Stimulated activated CD4-positive, alpha-beta T cell treated with anti-CD3 and anti-CD28 coated beads, Interleukin-4, amount 100 ng/mL, for 24 hours (primary cell): ENCODE data around the gene INSRR.

ENCODE experiments used
- DNase-seq: peaks from one replicate; pipeline ENCODE4 v3.0.0-alpha.2; 2020

The INSRR gene

DNA sequence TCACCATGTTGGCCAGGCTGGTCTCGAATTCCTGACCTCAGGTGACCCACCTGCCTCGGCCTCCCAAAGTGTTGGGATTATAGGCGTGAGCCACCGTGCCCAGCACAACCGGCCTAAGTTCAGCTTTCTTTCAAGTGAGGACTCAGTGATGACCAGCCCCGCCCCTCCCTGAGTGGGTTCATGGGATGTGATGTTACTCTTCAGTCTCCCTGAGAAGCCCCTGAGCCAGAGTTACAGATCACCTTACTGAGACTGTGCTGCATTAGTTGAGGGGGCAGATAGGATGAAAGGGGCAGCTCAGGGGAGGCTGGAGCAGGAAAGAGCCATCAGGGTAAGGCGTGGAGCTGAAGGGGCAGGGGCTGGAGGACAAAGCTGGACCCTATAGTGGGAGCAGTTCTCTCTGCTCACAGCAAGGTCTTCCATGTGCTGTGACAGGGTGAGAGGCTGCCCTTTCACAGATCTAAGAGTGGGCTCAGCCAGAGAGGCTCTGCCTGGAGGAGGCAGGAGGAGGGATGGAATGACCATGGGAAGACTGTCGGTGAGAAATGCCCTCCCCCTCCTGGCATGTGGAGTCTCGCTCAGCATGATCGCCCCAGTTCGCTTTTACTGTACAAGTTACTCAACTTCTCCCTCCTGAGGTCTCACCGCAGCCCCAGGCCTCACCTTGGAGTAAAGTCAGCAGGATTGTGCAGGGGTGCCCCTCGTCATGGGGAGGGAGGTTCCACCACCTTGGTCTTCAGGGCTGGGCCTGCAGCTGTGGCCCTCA, 55.6 kb downstream of the INSRR start:
- DNase-seq, result no peak

DNA sequence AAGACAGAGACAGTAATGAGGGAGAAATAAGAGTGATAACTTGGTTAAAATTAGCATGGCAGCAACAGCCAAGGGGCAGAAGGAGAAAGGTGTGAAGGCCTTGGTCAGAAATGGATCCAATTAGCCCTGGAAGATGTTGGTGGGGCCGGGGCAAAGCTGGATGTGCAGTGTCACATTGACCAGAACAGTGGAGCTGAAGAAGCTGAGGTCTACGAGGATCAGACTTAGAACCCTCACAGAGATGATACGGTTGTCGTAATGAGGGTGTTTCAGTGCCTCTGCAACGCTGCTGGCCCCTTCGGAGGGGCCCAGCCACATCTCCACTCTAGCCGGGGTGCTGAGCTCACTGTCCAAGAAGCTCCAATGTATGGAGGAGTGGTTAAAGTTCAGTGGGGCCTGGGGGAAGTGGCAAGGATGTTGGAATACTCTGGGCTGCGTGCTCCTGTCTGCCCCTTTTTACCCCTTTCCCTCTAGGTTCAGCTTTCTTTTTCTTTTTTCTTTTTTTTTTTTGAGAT, 56.4 kb downstream of the INSRR start:
- DNase-seq, result no peak

DNA sequence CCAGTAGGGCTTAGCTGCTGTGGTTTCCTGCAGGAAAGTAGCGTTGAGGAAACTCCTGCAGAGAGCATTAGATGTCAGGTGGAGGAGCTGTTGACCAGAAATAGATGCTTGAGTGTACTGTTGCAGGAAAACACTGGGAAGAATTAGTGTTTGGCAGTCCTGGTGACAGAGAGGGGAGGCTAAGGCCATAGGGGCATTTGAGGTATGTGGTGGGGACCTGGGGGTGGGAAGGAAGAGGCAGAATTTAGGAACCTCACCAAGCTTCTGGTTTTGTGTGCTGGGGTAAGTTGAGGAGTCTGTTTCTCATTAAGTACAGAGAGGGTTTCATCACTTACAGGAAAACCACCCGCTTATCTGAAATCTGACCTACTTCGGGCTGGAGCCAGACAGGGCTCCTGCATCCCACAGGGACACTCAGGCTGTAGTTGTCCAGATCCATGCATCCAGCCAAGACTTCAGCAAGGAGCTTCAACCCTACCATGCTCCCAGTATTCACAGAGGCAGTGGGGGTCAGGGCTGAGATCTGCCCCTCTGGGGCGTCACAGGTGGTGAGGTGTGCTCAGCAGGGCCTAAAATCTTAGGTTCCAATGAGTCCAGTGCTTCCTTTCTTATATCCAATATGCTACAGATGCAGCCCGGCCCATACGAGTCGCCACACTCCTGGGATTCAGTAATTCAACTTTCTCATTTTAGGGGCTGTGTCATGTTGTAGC, 57.4 kb downstream of the INSRR start:
- no peak for DNase-seq

DNA sequence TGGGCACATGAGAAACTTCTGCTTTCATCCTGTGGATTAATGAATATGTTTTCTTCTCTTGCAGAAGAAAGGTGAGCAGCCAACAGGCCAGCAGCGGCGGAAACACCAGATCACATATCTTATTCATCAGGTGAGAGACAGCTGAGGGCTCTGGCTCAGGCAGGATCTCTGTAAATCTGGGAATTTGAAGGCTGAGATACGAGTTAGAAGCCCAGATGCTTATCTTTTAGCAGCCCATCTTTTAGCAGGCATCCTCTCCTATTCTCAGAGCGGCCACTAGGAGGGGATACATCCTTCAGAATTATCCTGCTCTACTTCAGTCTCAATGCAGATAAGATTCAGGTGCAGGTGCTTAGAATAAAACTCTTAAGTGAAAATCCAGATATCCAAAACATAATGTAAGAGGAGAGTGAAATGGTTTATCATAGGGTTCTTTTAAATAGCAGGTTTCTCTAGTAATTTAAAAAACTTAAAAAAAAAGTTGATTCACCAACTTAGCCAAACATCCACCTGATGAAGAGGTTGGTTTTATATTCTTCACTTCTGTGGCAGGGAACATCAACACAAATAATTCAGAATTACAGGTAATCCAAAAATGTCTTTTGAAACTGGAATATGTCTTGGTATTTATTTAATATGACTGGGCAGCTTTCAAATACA, 61.6 kb downstream of the INSRR start:
- peak; percentile 66 for DNase-seq

DNA sequence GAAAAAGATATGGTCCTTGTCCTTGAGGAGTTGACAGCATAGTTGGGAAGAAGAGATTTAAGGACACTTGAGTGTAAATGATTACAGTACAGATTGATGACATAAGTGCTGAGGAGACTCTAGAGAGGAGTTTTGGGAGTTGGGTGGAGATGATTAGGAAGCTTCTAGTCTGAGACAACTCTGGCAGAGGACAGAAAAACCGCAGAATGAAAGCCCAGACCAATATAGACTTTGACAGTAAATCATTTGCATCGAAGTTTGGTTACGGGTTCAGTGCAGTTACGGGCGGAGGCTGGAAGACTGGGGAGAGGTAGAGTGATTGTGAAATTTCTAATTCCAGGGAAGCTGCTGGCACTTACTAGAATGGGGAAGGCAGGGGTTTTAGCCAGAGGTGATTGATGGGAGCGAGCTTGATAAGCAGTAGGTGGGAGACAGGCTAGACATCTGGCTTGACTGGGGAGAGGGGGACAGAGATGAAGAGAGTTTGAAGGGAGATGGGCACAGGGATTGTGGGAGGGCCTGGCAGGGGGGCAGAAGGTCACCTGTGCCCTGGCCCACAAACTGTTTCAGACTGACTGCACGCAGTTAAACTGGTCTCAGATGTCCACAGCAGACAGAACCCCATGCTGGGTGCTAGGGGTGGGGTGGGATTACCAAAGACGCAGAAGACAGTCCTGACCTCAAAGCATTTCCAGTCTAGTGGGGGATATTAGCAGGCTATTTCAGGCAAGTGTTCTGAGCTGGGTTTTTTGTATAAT, 62.4 kb downstream of the INSRR start:
- no peak for DNase-seq

DNA sequence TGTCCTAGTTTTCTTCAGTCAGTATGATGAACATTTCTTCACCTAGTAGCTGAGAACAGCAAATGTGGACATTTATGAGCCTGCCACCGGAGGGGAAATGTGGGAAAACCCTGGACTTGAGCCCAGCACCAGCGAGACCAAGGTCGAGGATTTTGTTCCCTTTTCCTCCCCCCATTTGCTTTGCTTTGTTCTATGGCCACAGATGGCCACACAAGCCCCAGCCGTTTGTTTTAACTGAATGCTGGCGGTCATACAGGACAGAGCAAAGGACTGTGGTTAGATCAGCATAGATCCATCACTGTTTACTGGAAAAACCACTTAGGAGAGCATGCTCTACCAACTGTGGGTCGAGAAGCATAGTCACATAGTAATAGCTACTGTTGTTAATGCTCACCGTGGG, 63.1 kb downstream of the INSRR start:
- DNase-seq, result no peak

DNA sequence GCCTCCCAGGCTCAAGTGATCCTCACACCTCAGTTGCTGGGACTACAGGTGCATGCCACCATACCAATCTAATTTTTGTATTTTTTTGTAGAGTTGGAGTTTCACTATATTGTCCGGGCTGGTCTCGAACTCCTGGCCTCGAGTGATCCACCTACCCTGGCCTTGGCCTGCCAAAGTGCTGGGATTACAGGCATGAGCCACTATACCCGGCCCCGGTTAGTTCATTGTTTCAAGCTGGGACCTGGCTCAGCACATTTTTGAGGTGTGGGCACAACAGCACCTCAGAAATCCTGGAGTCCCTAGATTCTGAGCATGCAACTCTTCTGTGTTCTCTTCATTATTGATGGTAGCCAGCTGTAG, 63.6 kb downstream of the INSRR start:
- DNase-seq, result no peak

DNA sequence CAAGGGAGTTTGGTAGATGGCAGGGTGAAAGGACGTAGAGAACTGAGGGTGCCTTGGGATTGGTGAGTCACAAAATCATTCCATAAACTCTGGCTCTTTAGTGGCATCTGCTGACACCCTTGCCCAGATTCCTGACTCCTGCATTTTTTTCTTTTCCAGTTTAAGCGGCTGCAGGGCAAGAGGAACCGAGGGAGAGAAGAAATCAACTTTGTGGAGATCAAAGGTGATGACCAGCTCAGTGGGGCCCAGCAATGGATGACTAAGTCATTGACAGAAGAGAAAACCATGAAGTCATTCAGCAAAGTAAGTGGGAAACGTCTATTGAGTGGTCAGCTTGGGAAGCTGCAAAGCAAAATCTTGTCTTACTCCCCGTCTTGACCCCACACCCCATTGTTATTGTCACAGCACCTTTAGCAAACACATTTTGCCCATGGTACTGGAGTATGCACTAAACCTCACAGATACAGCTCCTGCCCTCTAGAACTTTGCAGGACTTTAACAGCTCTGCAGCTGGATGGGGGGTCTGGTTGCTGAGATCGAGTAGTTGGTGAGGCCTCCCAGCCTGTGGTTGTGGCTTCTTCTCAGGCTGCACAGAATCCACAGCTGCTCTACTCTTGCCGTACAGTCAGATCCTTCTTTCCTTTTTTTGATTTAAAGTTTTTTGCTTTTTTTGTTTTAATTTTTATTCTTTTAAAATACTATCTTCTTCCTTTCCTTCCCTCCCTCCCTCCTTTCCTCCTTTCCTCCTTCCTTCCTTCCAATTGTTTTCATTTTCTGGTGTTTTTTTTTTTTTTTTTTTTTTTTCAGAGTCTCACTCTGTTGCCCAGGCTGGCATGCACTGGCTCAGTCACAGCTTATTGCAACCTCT, 64.2 kb downstream of the INSRR start:
- DNase-seq, result no peak
